DMS 273 (cell line): ENCODE measurements around the gene GREB1L.

Source experiments
- DNase-seq: peaks from one replicate; lab custom pipeline; 2025; ENCODE audit not compliant: unreplicated experiment; lab: John Stamatoyannopoulos, UW

GREB1L gene

GRCh38 chr18:21479721-21480120 is 237.7 kb downstream of the GREB1L start:
- DNase-seq, result no peak

DNA sequence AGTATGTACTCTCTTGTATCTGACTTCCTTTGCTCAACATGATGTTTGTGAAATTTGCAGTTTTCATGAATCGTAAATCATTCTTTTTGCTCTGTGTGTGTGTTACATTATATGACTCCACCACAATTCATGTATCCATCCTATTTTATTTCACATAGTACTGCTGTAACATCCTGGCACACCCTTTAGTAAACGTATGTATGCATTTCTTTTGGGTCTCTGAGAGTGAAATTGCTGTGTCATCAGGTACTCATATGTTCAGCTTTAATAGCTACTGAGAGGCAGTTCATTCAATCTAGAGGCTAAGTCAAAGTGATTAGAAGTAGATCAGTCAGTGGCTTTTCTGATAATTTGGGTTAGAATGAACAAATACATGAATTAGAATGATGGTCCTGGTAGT is 239.7 kb downstream of the GREB1L start:
- no peak for DNase-seq

DNA sequence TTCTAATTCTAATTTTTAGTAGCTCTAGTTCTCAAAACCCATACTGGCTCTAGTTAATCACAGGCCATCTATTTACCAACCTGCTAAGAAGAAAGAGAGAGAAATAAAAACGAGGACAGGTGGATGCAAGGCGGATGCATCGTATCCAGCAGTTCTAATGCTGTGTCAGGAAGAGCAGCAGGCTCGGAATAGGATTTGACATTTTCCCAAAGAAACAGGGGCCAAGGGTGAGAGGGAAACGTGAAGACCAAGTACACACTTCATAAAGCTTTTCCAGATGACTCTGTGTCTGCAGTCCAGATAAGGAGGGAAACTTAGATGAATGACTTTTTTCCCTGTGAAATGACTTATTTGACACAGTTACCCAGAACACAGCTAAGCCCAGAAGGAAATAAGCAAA is 241.0 kb downstream of the GREB1L start:
- no peak for DNase-seq

GRCh38 chr18:21484851-21485636 is 243.0 kb downstream of the GREB1L start:
- peak; percentile 11 for DNase-seq

DNA sequence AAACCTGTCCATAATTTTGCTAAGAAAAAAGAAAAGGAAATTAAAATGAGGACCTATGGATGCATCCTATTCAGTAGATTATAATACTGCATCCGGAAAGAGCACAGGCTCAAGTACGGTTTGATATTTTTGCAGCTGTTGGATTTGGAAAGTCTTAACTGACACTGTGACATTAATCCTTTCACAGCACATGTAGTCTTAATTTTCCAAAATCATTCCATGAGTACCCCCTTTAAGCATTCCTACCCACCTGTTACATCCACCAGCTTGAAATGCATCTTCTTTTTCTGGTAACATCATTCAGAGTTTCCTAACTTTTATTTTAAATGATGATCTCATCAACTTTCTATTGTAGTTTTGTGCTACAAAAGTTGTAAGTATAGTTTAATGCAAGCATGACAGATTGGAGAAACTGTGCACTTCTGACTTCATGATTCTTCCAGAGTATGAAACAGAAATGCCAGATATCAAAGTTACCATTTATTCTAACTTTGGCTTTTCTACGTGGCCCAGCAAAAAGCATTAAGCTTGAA is 244.9 kb downstream of the GREB1L start:
- DNase-seq, result no peak

GRCh38 chr18:21489119-21489750 is 247.2 kb downstream of the GREB1L start:
- peak; percentile 84 for DNase-seq

- DNase-seq, result peak; percentile 23
Measured at GRCh38 chr18:21489919-21490495, 248.0 kb downstream of the GREB1L start.

- DNase-seq, result peak; percentile 27
Measured at GRCh38 chr18:21490748-21491147, 248.7 kb downstream of the GREB1L start.

DNA sequence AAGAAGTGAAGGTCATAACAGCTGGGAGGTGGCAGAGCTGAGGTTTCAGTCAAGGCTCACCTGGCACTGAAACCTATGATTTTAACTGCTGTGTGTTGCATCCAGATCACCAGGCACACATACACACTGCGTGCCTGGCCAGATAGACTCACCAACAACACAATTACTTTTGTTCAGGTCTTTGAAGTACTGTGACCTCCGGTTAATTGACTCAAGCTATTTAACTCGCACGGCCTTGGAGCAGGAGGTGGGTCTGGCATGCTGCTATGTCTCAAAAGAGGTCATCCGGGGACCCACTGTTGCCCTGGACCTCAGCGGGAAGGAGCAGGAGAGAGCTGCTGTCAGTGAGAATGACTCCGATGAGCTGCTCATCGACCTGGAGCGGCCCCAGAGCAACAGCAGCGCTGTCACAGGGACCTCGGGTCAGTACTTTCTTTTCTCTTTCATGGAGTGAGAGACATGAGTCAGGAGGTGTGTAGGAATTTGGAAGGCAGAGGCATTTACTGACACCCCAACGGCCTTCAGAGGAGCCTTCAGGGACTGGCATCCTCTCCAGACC is 254.3 kb downstream of the GREB1L start:
- no peak for DNase-seq

DNA sequence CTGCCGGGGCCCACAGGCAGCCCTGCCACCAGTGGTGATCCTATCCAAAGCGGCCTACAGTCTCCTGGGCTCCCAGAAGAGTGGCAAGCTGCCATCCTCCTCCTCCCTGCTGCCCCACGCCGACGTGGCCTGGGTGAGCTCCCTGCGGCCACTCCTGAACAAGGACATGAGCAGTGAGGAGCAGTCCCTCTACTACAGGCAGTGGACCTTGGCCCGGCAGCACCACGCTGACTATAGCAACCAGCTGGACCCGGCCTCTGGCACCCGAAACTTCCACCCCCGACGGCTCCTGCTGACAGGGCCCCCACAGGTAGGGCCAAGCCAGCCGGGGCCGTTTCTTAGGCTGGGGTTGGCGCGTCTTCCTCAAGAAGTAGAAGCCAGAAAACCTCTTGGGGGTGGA is 258.0 kb downstream of the GREB1L start:
- no peak for DNase-seq

GRCh38 chr18:21502661-21503060 is 260.6 kb downstream of the GREB1L start:
- DNase-seq, result no peak

DNA sequence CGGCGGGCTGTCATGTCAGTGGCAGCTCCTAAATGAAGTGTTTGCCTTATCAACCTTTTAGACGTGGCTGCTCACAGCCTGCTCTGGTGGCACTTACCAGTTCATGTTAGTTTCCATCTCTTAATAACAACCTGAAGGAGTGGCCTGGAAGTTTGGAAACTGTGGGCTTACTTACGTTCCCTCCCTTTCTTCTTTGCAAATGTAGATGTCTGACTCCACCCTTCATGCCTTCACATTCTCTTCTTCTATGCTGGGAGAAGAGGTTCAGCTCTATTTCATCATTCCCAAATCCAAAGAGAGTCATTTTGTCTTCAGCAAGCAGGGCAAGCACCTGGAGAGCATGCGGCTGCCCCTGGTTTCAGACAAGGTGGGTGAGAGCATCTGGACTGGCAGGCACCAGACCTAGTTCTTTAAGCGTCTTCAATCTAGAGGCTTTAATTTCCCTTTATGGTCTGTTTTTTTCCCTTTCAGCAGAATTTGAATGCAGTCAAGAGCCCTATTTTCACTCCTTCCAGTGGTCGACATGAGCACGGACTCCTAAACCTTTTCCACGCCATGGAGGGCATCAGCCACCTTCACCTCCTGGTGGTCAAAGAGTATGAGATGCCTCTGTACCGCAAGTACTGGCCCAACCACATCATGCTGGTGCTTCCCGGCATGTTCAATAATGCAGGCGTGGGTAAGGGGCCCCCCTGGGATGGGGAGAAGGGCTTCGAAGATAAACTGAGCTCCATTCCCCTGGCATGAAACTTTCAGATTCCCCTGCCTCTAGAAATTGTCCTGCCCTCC is 266.1 kb downstream of the GREB1L start:
- no peak for DNase-seq

- peak; percentile 18 for DNase-seq
Measured at GRCh38 chr18:21509062-21509461, 267.0 kb downstream of the GREB1L start.

DNA sequence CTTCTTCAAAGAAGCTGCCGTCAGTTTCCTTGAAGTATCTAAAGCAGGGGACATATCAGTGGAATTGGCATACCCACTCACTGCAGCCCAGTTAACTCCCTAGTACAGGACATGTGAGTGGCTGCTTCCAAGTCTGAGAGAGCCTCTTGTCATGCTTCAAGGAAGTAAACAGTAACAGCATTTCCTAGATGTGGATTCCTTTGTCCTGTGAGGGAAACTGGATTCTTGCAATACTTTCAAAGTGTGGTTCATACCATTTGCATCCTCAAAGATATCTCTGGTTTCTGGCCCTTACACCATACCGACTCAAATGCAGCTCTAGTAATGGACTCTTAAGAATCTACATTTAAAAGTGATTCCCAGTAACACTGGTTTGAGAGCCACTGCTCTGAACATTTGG is 271.3 kb downstream of the GREB1L start:
- no peak for DNase-seq

DNA sequence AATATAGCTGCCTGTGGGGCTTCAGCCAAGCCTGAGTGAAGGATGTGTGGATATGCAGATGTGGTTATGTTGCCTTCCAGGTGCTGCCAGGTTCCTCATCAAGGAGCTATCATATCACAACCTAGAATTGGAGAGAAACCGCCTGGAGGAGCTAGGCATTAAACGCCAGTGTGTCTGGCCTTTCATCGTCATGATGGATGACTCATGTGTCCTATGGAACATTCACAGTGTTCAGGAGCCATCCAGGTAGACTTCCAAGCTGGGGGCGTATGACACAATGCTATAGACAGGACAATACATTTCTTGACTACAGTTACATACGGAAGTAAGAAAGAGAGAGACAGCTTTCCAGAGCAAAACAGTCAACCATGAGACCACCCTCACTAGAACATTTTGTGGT is 271.7 kb downstream of the GREB1L start:
- DNase-seq, result no peak

DNA sequence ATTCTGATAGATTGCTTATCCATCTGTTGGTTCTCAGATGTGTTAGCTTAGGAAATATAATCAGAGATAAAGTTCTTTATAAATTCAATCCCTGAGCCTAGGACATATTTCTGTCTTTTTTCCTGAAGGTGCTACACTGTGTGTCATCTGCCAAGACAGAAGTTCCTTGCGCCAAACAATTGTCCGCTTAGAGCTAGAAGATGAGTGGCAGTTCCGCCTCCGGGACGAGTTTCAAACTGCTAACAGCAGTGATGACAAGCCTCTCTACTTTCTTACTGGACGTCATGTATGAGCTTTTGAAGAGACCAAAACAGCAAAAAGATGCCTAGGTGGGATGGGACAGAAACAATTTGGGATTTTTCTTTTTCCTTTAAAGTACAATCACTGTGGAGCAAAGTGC is 280.5 kb downstream of the GREB1L start:
- DNase-seq, result no peak

- DNase-seq, result no peak
Measured at GRCh38 chr18:21525916-21526315, 283.9 kb downstream of the GREB1L start.

- DNase-seq, result no peak
Measured at GRCh38 chr18:21526463-21526862, 284.4 kb downstream of the GREB1L start.

GRCh38 chr18:21534327-21534726 is 292.3 kb downstream of the GREB1L start:
- DNase-seq, result no peak

DNA sequence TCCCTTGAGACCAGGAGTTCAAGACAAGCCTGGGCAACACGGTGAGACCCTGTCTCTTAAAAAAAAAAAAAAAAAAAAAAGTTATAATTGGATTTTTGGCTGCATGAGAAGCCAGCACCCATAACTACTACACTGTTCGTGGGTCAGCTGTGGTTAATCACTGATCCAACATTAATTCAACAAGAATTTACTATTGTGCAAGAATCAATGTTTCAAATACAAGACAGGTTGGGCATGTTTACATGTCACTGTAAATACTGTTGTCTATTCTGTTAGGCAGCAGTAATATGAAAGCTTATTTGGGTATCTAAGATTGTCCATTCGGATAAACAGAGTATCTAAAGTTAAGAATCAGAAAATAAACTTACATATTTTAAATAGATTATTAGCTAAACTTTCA is 296.2 kb downstream of the GREB1L start:
- DNase-seq, result no peak

DNA sequence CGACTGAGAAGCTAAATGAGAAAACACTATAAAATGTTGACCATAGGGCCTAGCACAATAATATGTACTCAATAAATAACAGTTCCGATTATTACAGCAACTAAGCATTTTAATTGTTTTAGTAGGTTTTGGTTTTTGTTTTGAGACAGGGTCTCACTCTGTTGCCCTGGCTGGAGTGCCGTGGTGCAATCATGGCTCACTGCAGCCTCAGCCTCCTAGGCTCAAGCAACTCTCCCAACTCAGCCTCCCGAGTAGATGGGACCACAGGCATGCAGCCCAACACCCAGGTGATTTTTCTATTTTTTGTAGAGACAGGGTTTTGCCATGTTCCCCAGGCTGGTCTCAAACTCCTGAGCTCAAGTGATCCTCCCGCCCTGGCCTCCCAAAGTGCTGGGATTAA is 304.4 kb downstream of the GREB1L start:
- DNase-seq, result no peak
